ENCODE data around the gene ARL6IP6. TPM values are rescaled to one million over a fixed set of nuclear protein-coding genes. Genes with fewer than 3 reads are reported as not detected.

Gene ARL6IP6
- total RNA-seq, 1 donor from 2014 or later = 18.1 TPM

- Histone ChIP-seq H3K9me3 (ENCODE audit: insufficient read depth, low read depth, low read length) (no peaks in the 10 kb centered on the region), H3K9ac (ENCODE audit: low read length) (no peak overlapping the region), H3K4me3 (ENCODE audit: insufficient read depth, low read depth, low read length) (no peak overlapping the region), H3K36me3 (ENCODE audit: insufficient read depth, low read length) (no peaks in the 10 kb centered on the region), H3K4me2 (ENCODE audit: low read length) (no peak overlapping the region), H3K79me2 (ENCODE audit: insufficient read depth, low read length) (no peaks in the 10 kb centered on the region), H3K4me1 (ENCODE audit: insufficient read depth, low read length) (no peaks in the 10 kb centered on the region), H4K20me1 (ENCODE audit: insufficient read depth, low read length) (no peaks in the 10 kb centered on the region), H2AFZ (ENCODE audit: low read depth, low read length) (no peak overlapping the region), H3K27me3 (ENCODE audit: insufficient read depth, low read length) (no peaks in the 10 kb centered on the region), H3K27ac (ENCODE audit: low read depth, low read length) (no peak overlapping the region)
- Mint-ChIP-seq H3K9me3 (ENCODE audit: unreplicated experiment) (peaks cover 3% of the 10 kb centered on the region), H3K27me3 (ENCODE audit: low read depth, unreplicated experiment) (no peaks in the 10 kb centered on the region), H3K4me3 (ENCODE audit: unreplicated experiment) (no peak overlapping the region), H3K27ac (ENCODE audit: unreplicated experiment) (no peak overlapping the region), H3K36me3 (ENCODE audit: low read depth, unreplicated experiment) (no peaks in the 10 kb centered on the region), H3K4me1 (ENCODE audit: low read depth, unreplicated experiment) (no peaks in the 10 kb centered on the region)
- TF ChIP-seq CTCF (IDR thresholded peaks at IDR 0.05; ENCODE audit: insufficient read depth, low read depth, low read length) = no peak
- TF ChIP-seq EZH2 (IDR thresholded peaks at IDR 0.05; ENCODE audit: insufficient read depth, low read length) = no peak
- FAIRE-seq = no peak
- DNase-seq (ENCODE audit: low read depth) = no peak
These were observed 86.4 kb downstream of the ARL6IP6 start for GRCh38 chr2:152804687-152805408.

- no peaks in the 10 kb centered on the region for H3K36me3 Mint-ChIP-seq (ENCODE audit: low read depth, unreplicated experiment)
- H3K4me2 ChIP-seq (ENCODE audit: low read length) = no peak overlapping the region
- FAIRE-seq (no peak), DNase-seq (ENCODE audit: low read depth) (no peak)
- peaks cover 15% of the 10 kb centered on the region for H3K4me1 Mint-ChIP-seq (ENCODE audit: low read depth, unreplicated experiment)
- no peaks in the 10 kb centered on the region for H3K9me3 ChIP-seq (ENCODE audit: insufficient read depth, low read depth, low read length)
- no peak overlapping the region for H2AFZ ChIP-seq (ENCODE audit: low read depth, low read length)
- no peaks in the 10 kb centered on the region for H4K20me1 ChIP-seq (ENCODE audit: insufficient read depth, low read length)
- peaks cover 10% of the 10 kb centered on the region for H3K9me3 Mint-ChIP-seq (ENCODE audit: unreplicated experiment)
- H3K27me3 Mint-ChIP-seq (ENCODE audit: low read depth, unreplicated experiment) = no peaks in the 10 kb centered on the region
- H3K4me1 ChIP-seq (ENCODE audit: insufficient read depth, low read length) = no peaks in the 10 kb centered on the region
- no peak overlapping the region for H3K27ac ChIP-seq (ENCODE audit: low read depth, low read length)
- H3K27me3 ChIP-seq (ENCODE audit: insufficient read depth, low read length) = no peaks in the 10 kb centered on the region
- peak overlapping the region; percentile 41 for H3K27ac Mint-ChIP-seq (ENCODE audit: unreplicated experiment)
- H3K4me3 ChIP-seq (ENCODE audit: insufficient read depth, low read depth, low read length) = no peak overlapping the region
- H3K36me3 ChIP-seq (ENCODE audit: insufficient read depth, low read length) = no peaks in the 10 kb centered on the region
- TF ChIP-seq EZH2 (IDR thresholded peaks at IDR 0.05; ENCODE audit: insufficient read depth, low read length) (no peak), CTCF (IDR thresholded peaks at IDR 0.05; ENCODE audit: insufficient read depth, low read depth, low read length) (no peak)
- no peaks in the 10 kb centered on the region for H3K79me2 ChIP-seq (ENCODE audit: insufficient read depth, low read length)
- H3K9ac ChIP-seq (ENCODE audit: low read length) = no peak overlapping the region
- no peak overlapping the region for H3K4me3 Mint-ChIP-seq (ENCODE audit: unreplicated experiment)
These were observed 93.5 kb downstream of the ARL6IP6 start for GRCh38 chr2:152811916-152812315.

Other genes with a start within 250 kb of the ARL6IP6 start
- gene PRPF40A, start 1.2 kb upstream of the ARL6IP6 start, total RNA-seq = 126 and 131 TPM in 2 replicates